OCI-LY3 (cell line): ENCODE measurements around the gene PITPNC1.

Experiments
- EZH2phosphoT487 ChIP-seq: fragments of 200-600 bp; shearing (Covaris generic); IDR thresholded peaks from 2 replicates; pipeline ENCODE4 v1.6.1; 2018; ENCODE audit warnings: antibody characterized with exemption, mixed run types, low read depth
- TF ChIP-seq, protein P1 (sequence below): fragments of 200-600, 300-600 bp; sonication (generic); IDR thresholded peaks from 2 replicates; pipeline ENCODE4 v1.5.1; 2014; ENCODE audit warnings: antibody characterized with exemption, low read length, low read depth

DNA sequence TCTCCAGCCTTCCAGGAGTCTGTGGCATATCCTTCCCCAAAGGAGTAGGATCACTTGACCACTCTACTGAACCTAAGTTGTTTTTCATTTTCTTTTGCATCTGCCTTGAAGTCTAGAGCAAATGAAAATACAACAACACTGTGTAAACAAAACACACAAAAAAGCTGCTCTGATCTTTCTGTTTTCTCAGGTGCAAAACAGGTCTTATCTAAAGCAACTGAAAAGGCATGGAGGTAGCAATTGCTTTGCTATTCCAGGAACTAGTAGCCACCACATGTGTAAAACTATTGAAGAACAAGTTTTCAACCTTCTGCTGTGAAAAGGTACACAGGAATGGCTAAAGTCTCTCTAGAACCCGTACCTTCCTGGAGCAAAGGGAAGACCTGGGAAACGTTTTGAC, 127.1 kb downstream of the PITPNC1 start:
- TF ChIP-seq, protein P1, sequence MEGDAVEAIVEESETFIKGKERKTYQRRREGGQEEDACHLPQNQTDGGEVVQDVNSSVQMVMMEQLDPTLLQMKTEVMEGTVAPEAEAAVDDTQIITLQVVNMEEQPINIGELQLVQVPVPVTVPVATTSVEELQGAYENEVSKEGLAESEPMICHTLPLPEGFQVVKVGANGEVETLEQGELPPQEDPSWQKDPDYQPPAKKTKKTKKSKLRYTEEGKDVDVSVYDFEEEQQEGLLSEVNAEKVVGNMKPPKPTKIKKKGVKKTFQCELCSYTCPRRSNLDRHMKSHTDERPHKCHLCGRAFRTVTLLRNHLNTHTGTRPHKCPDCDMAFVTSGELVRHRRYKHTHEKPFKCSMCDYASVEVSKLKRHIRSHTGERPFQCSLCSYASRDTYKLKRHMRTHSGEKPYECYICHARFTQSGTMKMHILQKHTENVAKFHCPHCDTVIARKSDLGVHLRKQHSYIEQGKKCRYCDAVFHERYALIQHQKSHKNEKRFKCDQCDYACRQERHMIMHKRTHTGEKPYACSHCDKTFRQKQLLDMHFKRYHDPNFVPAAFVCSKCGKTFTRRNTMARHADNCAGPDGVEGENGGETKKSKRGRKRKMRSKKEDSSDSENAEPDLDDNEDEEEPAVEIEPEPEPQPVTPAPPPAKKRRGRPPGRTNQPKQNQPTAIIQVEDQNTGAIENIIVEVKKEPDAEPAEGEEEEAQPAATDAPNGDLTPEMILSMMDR = no peak
- no peak for TF ChIP-seq EZH2phosphoT487
